Caco-2 (cell line): ENCODE data around the gene PITHD1. TPM values are rescaled to one million over a fixed set of nuclear protein-coding genes. Genes with fewer than 3 reads are reported as not detected.
"Not testable (repeated sequence)": the region's sequence is repeated elsewhere in the genome, so short reads cannot be mapped to it uniquely, and the experiment has no call there.

Source experiments
- BruUV-seq: library from RNA; stranded (reverse); fragments of 400-500 nt; replicated peaks from 2 replicates; lab custom pipeline; 2021; lab: Mats Ljungman, UMichigan
- CTCF ChIA-PET: fragments of 300-600 bp; sonication (Branson Sonifier 250); formaldehyde crosslinking; loops from one replicate; lab custom pipeline; 2022; ENCODE audit warnings: antibody characterized with exemption; lab: Charles Lee
- POLR2A ChIA-PET: fragments of 300-600 bp; sonication (Branson Sonifier 250); formaldehyde crosslinking; loops from one replicate; lab custom pipeline; 2022; ENCODE audit warnings: antibody characterized with exemption; lab: Charles Lee
- DNase-seq, 2 experiments: peaks; one replicate each; pipeline versions ENCODE4 v3.0.0 to v3.0.0-alpha.2; 2020 to 2022
- H3K27me3 ChIP-seq: replicated peaks from 2 replicates; pipeline ENCODE4 v1.6.0; 2011; ENCODE audit warnings: low read length; ENCODE audit not compliant: control insufficient read depth, insufficient read depth
- H3K36me3 ChIP-seq: 2 replicates; pipeline ENCODE4 v1.5.1; 2011; ENCODE audit warnings: low read length; ENCODE audit not compliant: control insufficient read depth, insufficient read depth
- H3K4me1 ChIP-seq: fragments of 250-450 bp; sonication (Bioruptor Pico); 2 replicates; pipeline ENCODE4 v1.5.1; 2020; ENCODE audit warnings: mild to moderate bottlenecking
- H3K4me3 ChIP-seq: 2 replicates; pipeline ENCODE4 v1.5.1; 2011; ENCODE audit warnings: low read depth, mild to moderate bottlenecking, control low read depth, low read length
- H3K9me3 ChIP-seq: fragments of 250-450 bp; sonication (Bioruptor Pico); 2 replicates; pipeline ENCODE4 v1.5.1; 2020; ENCODE audit warnings: mild to moderate bottlenecking, moderate library complexity
- H3K27ac Mint-ChIP-seq: one replicate; pipeline ENCODE4 v1.8.0; 2022; ENCODE audit warnings: mixed read lengths; ENCODE audit not compliant: unreplicated experiment
- H3K27me3 Mint-ChIP-seq: one replicate; pipeline ENCODE4 v1.8.0; 2022; ENCODE audit warnings: mixed read lengths; ENCODE audit not compliant: insufficient read depth, unreplicated experiment
- H3K36me3 Mint-ChIP-seq: one replicate; pipeline ENCODE4 v1.8.0; 2022; ENCODE audit warnings: mild to moderate bottlenecking, mixed read lengths; ENCODE audit not compliant: insufficient read depth, unreplicated experiment
- H3K4me1 Mint-ChIP-seq: one replicate; pipeline ENCODE4 v1.8.0; 2022; ENCODE audit warnings: low read depth, mixed read lengths; ENCODE audit not compliant: unreplicated experiment
- H3K4me3 Mint-ChIP-seq: one replicate; pipeline ENCODE4 v1.8.0; 2022; ENCODE audit warnings: mild to moderate bottlenecking, moderate library complexity, mixed read lengths; ENCODE audit not compliant: unreplicated experiment
- H3K9me3 Mint-ChIP-seq: one replicate; pipeline ENCODE4 v1.8.0; 2022; ENCODE audit warnings: mixed read lengths; ENCODE audit not compliant: unreplicated experiment
- intact Hi-C: fragments of 100-400 bp; cut with micrococcal nuclease; formaldehyde crosslinking; loops from one replicate; pipeline ENCODE4 v1.10.0; 2022; ENCODE audit not compliant: unreplicated experiment
- total RNA-seq: library from RNA; stranded (reverse); gene quantifications from 2 replicates; pipeline ENCODE4 v1.2.3, GENCODE V29; 2022
- TF ChIP-seq, protein P1 (sequence below), 2 experiments: fragments of 200-600 bp in 1 of 2; IDR thresholded peaks; 1 replicate in 1 of 2; 2 replicates in 1 of 2; pipeline versions ENCODE4 v1.5.1 to v1.8.0; 2011 to 2022; ENCODE audit warnings: antibody characterized with exemption in 1 of 2, control low read depth in 1 of 2, inconsistent platforms in 1 of 2, low read depth in 1 of 2, low read length in 1 of 2, mild to moderate bottlenecking in 1 of 2, moderate library complexity in 1 of 2; ENCODE audit not compliant: insufficient read depth in 1 of 2, severe bottlenecking in 1 of 2, unreplicated experiment in 1 of 2

PITHD1 gene
- total RNA-seq, 1 experiment from 2014 or later: 47.8 TPM

GRCh38 chr1:23825076-23825761 is 47.0 kb downstream of the PITHD1 start, which contains the start of gene HMGCL:
Gene HMGCL, minus strand, starts transcription at chr1:23825429. Its CDS starts 14 bp downstream, at chr1:23825415.
- ChIA-PET POLR2A (interaction anchor here (0.6 to 1.3 kb wide), 9 partner anchors 13 to 819 kb away, joined by 3 to 11 read pairs (median 5); partner anchors contain the start of genes GALE and PNRC2), CTCF (interaction anchor here (0.5 to 0.7 kb wide), 6 partner anchors 13 to 325 kb away, joined by 3 read pairs; partner anchors contain the start of gene GALE)
- H3K27me3 ChIP-seq: no peaks in the 10 kb centered on the region
- Mint-ChIP-seq H3K4me1 (no peaks in the 10 kb centered on the region), H3K9me3 (no peaks in the 10 kb centered on the region), H3K27me3 (no peaks in the 10 kb centered on the region), H3K36me3 (peaks cover 6% of the 10 kb centered on the region), H3K4me3 (peak within 1 kb of the TSS; percentile 85), H3K27ac (peak within 1 kb of the TSS; percentile 88)
- peak within 1 kb of the TSS; percentile 76 for H3K4me3 ChIP-seq
- no peaks in the 10 kb centered on the region for H3K36me3 ChIP-seq
- DNase-seq: peak; percentile 83 to 85
- BruUV-seq: no TSS peak
- TF ChIP-seq, protein P1, sequence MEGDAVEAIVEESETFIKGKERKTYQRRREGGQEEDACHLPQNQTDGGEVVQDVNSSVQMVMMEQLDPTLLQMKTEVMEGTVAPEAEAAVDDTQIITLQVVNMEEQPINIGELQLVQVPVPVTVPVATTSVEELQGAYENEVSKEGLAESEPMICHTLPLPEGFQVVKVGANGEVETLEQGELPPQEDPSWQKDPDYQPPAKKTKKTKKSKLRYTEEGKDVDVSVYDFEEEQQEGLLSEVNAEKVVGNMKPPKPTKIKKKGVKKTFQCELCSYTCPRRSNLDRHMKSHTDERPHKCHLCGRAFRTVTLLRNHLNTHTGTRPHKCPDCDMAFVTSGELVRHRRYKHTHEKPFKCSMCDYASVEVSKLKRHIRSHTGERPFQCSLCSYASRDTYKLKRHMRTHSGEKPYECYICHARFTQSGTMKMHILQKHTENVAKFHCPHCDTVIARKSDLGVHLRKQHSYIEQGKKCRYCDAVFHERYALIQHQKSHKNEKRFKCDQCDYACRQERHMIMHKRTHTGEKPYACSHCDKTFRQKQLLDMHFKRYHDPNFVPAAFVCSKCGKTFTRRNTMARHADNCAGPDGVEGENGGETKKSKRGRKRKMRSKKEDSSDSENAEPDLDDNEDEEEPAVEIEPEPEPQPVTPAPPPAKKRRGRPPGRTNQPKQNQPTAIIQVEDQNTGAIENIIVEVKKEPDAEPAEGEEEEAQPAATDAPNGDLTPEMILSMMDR (IDR thresholded peaks at IDR 0.05; ENCODE audit: insufficient read depth in 1 of 2, low read depth in 1 of 2, low read length in 1 of 2, severe bottlenecking in 1 of 2, unreplicated experiment in 1 of 2): no peak
- no peaks in the 10 kb centered on the region for H3K9me3 ChIP-seq
- no peaks in the 10 kb centered on the region for H3K4me1 ChIP-seq
- intact Hi-C loops: loop anchor here (1.0 kb wide), 1 partner anchor 16 kb away; no protein-coding TSS in a partner anchor

DNA sequence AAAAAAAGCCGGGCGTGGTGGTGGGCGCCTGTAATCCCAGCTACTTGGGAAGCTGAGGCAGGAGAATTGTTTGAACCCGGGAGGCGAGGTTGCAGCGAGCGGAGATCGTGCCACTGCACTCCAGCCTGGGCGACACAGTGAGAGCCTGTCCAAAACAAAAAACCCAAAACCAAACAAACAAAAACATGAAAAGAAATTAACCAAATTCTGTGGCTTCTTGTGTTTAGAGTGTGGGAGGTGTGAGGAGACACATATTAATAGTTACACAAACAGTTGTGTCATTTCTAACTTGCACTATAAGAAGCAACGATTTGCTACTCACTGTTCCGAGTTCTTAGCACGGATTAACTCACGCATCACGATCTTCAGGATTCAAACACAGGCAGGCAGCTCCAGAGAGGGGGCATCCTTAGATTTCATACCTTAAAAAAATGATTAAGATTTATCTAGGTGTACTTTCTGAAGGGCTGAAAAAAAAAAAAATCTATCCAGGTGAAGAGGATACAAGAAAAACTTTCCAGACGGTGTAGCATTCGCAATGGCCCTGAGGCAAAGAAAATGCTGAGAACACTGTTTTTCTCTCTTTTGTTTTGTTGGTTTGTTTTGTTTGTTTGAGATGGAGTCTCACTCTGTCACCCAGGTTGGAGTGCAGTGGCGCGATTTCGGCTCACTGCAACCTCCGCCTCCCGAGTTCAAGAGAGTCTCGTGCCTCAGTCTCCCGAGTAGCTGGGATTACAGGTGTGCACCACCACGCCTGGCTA is 47.7 kb downstream of the PITHD1 start:
- no peak for DNase-seq
- no peaks in the 10 kb centered on the region for H3K4me1 ChIP-seq
- peak overlapping the region; percentile 76 for H3K4me3 ChIP-seq
- Mint-ChIP-seq H3K27ac (peak overlapping the region; percentile 88), H3K4me1 (no peaks in the 10 kb centered on the region), H3K27me3 (no peaks in the 10 kb centered on the region), H3K9me3 (no peaks in the 10 kb centered on the region), H3K36me3 (peaks cover 6% of the 10 kb centered on the region), H3K4me3 (peak overlapping the region; percentile 85)
- H3K9me3 ChIP-seq: no peaks in the 10 kb centered on the region
- H3K27me3 ChIP-seq: no peaks in the 10 kb centered on the region
- no TSS peak for BruUV-seq
- POLR2A ChIA-PET: interaction anchor here (0.6 to 1.3 kb wide), 9 partner anchors 12 to 818 kb away, joined by 3 to 11 read pairs (median 5); partner anchors contain the start of genes GALE and PNRC2
- TF ChIP-seq, protein P1 (IDR thresholded peaks at IDR 0.05; ENCODE audit: insufficient read depth in 1 of 2, low read depth in 1 of 2, low read length in 1 of 2, severe bottlenecking in 1 of 2, unreplicated experiment in 1 of 2): no peak
- intact Hi-C loops: loop anchor here (1.0 kb wide), 1 partner anchor 17 kb away; no protein-coding TSS in a partner anchor
- CTCF ChIA-PET: interaction anchor here (0.6 to 0.7 kb wide), 4 partner anchors 12 to 324 kb away, joined by 3 read pairs; no protein-coding TSS in a partner anchor
- no peaks in the 10 kb centered on the region for H3K36me3 ChIP-seq

DNA sequence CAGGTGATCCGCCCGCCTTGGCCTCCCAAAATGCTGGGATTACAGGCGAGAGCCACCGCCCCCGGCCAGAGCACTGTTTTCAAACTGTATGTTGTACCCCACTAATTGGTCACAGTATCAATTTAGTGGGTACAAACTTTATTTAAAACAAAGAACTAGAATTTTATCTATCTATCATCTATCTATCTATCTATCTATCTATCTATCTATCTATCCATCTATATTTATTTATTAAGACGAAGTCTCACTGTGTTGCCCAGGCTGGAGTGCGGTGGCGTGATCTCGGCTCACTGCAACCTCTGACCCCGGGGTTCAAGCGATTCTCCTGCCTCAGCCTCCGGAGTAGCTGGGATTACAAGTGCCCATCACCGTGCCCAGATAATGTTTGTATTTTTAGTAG is 48.4 kb downstream of the PITHD1 start:
- H3K36me3 Mint-ChIP-seq, H3K36me3 ChIP-seq, H3K4me3 Mint-ChIP-seq, POLR2A ChIA-PET, H3K4me1 Mint-ChIP-seq, H3K4me3 ChIP-seq, H3K27ac Mint-ChIP-seq, H3K9me3 ChIP-seq, H3K27me3 Mint-ChIP-seq, BruUV-seq, DNase-seq, intact Hi-C loops, CTCF ChIA-PET, H3K27me3 ChIP-seq, H3K4me1 ChIP-seq, H3K9me3 Mint-ChIP-seq: not testable (repeated sequence)
